Germinal center (tissue), 1 donor: ENCODE results near the gene BCCIP.

Experiments used
- DNase-seq: peaks from one replicate; pipeline ENCODE4 v3.0.0; 2012; ENCODE audit warnings: mixed read lengths, low spot score

The BCCIP gene

GRCh38 chr10:125822878-125823662 is at the start of gene BCCIP, which contains the start of gene UROS:
Gene BCCIP, plus strand, starts transcription at chr10:125823546. Its CDS starts 12 bp downstream, at chr10:125823558.
Gene UROS, minus strand, starts transcription at chr10:125823258. Its CDS starts 6,759 bp downstream, at chr10:125816499.
- peak; percentile 94 for DNase-seq

GRCh38 chr10:125773687-125774543 is 49.4 kb upstream of the BCCIP start:
- DNase-seq, result no peak

- DNase-seq, result no peak
Measured at GRCh38 chr10:125774581-125775191, 48.7 kb upstream of the BCCIP start.

- DNase-seq, result no peak
Measured at GRCh38 chr10:125775491-125776106, 47.7 kb upstream of the BCCIP start, which contains the start of gene MMP21. Gene MMP21, minus strand, starts transcription at chr10:125775821. Its CDS starts 0 bp downstream, at chr10:125775821.

DNA sequence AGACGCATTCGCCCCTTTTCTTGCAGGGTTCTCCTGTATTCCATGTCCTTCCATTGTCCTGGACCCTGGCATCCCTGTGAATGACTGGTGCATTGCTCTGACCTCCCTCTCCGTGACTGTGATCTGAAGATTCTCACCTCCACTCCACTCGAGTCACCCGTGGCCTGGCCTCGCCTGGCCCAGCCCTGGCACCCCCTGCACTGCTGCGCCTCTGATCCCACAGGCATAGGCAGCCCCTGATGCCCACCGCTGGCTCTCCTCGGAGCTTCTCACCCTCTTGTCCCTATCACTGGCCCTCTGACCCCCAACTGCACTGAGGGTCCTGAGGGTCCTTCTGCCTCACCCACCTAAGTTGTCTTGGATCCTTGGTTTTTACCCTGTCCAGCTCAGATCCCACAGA is 45.5 kb upstream of the BCCIP start:
- DNase-seq, result no peak

- no peak for DNase-seq
Measured at GRCh38 chr10:125778556-125778955, 44.8 kb upstream of the BCCIP start.

DNA sequence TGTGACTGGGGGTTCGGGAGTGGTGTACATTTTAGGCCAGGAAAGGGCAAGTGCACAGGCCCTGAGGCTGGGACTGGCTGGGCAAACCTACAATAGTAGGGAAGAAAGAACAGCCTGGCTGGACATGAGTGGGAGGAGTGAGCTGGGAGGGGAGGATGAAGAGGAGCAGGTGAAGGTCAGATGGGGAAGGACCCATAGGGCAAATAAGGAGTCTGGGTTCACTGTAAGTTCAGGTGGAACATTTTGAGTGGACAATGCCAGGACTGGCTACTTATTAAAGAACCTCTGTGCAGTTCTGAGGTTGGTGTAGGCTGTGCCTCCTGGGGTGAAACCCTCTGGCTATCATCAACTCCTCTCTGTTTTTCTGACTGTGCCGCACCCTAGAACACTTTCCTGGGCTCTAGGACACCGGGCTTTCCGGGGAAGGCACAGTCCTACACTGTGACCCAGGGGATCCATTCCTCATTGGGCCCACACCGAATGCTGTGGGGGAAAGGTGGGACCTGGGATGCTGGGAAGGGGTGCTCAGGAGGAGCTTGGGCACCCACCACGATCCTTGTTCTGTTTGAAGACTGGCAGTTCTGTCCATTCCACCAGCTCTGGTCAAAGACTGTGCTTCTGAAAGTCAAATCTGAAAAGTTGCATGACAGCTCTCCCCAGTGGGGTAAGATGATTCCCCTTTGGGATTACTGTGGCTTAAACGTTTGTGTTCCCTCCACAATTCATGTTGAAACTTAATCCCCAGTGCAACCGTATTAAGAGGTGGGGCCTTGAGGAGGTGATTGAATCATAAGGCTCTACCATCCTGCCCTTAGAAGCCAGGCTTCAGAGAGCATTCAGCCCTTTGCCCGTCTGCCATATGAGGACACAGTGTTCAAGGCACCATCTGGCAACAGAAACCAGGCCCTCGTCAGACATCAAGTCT is 43.7 kb upstream of the BCCIP start:
- no peak for DNase-seq

- DNase-seq, result no peak
Measured at GRCh38 chr10:125781374-125781773, 42.0 kb upstream of the BCCIP start.

DNA sequence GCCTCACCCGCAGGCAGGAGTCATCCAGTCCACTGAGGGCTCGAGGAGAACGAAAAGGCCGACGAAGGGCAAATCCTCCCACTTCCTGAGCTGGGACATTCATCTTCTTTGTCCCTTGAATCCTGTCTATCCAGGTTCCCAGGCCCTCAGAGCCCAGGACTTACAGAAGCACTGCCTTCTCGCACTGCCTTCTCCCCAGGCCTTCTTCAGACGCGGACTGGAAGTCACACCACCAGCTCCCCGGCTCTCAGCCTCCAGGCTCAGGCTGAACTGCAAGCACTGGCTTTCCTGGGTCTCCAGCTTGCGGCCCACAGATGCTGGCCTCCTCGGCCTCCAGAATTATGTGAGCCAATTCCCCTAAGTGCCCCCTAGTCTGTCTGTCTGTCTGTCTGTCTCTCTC is 41.3 kb upstream of the BCCIP start:
- DNase-seq, result no peak

DNA sequence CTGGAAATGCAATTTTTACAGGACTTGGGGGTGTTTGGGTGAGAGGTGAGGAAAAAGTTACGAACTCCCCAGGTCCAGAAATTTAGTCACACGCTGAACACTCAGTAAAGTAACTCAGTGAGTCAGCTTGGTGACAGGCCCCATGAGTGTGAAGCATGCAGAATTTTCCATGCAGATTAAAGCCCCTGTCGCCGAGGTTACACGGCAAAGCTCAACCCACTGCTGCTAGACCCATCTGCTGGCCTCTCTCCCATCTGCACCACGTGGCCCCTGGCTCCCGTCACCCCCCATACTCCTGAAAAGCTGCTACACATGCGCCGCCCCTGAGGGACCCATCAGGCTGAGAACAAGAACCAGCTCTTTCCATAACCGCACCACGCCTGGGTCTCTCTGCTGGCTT is 40.7 kb upstream of the BCCIP start:
- no peak for DNase-seq

- no peak for DNase-seq
Measured at GRCh38 chr10:125783408-125783807, 39.9 kb upstream of the BCCIP start.

DNA sequence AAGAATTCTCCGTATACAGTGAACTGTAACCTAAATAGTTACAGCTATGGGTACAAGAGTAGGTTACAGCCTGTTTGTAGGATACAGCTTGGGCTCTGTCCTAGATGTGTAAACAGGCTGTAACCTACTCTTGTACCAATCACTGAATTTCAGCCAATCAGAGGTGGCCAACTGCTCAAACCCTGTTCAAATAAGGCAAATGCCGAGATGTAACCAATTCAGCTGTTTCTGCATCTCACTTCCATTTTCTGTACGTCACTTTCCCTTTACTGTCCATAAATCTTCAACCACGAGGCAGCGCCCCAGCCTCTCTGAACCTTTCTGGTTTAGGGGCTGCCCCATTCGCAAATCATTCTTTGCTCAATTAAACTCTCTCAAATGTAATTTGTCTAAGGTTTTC is 39.4 kb upstream of the BCCIP start:
- DNase-seq, result no peak

DNA sequence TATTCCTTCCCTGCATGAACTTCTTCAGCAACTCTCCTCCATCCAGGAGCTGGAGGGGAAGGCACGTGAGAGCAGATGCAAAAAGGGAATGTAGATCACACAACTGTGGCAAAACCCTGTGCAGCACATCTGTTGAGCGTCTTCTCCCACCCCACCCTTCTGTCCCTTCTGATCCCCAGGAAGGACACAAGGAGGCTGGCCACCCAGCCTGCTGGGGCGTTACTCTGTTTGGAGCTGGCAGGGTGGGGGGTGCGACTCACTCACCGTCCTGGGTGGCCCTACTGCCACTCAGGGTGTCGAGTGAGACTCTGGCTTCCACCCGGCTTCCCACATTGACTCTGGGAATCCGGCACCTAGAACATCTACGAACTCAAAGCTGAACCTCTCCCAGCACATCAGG is 37.6 kb upstream of the BCCIP start:
- no peak for DNase-seq

GRCh38 chr10:125788156-125789034 is 35.0 kb upstream of the BCCIP start:
- DNase-seq, result no peak

DNA sequence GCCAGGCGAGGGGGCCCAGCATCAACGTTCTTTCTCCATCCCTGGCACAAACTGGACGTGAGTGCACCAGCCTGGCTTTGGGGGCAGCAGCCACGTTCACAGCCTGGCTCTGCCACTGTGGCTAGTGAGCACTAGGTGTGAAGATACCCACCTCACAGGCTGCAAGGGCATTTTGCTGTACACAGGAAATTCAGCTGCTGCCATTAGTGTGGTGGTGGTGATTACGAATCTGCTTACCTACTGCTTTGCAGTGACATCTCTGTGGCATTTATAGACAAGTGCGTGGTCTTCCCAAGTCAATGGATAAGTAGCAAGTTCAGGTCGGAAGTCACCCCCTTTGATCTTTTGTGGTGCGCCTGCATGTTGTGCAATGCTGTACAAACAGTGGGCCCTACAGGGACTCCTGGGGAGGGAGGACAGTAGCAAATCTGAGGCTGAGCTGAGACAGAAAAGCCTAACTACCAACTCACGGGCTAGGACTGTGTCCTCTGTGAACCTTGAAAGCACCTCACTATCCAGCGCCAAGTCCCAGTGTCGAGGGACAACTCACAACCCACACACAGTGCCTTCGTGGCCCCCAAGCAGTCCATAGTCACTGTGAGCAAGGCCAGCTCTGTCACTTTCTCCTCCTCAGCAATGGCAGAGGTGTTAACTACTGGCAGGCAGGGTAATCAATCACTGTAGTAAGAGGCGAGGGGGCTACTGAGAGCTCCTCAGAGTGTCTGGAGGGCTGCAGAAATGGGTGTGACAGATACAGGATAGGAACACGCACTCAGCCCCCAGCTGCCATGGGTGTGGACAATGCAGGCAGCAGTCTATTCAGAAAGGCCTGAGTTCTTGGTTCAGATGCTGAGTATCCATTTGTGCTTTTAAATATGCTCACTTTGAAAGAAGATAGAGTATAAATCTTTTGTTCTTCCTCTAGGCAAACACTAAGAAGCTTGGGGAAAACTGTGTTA is 30.7 kb upstream of the BCCIP start:
- DNase-seq, result no peak

DNA sequence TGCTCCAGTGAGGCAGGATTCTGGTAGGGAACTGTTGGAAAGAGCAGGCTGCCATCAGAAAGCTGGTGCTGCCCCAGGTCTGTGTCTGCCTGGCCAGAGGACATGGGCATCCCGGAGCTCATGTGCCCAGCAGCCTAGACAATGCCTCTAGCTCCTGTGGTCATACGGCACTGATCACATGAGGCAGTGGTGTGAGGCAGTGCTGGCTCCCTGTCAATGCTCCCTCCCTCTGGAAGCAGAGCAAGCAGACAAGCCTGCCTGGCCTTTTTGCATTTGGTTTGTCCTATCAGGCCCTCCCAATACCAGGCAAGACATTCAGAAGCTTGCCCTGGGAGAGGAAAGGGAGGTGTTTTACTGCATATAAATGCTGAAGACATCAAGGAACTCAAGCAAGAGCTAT is 28.2 kb upstream of the BCCIP start:
- DNase-seq, result no peak

DNA sequence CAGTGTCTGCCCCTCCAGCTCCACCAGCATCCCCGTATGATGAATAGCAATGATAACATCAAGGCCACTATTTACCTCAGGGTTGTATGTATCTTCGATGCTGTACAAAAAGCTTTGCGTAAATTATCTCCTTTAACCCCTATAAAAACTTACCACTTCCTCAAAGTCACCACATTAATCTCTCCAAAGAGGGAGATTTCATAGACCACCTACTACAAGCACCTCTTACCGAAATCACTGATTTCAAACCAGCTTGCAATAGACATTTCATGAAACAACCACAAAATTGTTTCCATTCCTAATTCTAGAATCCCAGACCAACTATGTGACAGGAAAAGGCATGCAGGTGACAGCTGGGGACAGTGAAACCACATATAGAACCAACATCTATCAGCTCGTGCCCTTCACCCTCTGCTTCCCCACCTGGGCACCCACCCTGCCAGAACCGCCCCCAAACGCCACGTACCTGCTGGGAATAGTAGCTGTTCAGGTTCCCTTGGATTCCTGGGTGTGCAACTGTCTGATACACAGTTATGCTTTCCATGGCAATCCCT is 27.6 kb upstream of the BCCIP start:
- DNase-seq, result no peak

GRCh38 chr10:125797424-125797823 is 25.9 kb upstream of the BCCIP start:
- DNase-seq, result no peak
